Gastrocnemius medialis (tissue), 4 donors: ENCODE results near the gene MAS1.

ENCODE experiments used
- CTCF ChIP-seq, 5 experiments: fragments of 450-650 bp in 3 of 5; fragments of 200-600 bp in 2 of 5; sonication (generic) in 2 of 5; IDR thresholded peaks in 4 of 5; conservative IDR thresholded peaks in 1 of 5; 1 replicate in 4 of 5; 2 replicates in 1 of 5; pipeline ENCODE4 v1.5.1; 2016 to 2019; ENCODE audit warnings: antibody characterized with exemption in 5 of 5, mild to moderate bottlenecking in 3 of 5, moderate library complexity in 3 of 5
- POLR2A ChIP-seq, 2 donors: fragments of 450-650 bp; IDR thresholded peaks; one replicate each; pipeline ENCODE4 v1.6.1; 2017; ENCODE audit warnings: antibody characterized with exemption in 2 of 2, mild to moderate bottlenecking in 2 of 2, moderate library complexity in 2 of 2

DNA sequence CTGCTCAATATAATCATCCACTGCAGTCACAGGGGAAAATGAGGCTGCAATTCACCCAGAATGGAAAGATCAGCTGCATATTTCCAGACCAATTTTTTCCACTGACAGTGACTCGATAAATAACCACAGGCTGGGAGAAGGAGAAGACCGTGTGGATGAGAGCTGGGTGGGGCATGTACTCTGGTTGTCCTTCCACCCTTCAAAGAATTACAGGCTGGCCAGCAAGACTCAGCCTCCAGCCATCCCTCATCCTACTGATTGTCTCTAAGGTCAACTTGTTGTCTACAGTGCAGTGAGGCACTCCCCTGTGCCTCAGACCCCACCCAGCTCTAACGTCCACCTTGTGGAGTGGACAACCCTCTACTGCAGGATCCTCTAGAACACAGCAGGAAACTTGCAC is 14.5 kb upstream of the MAS1 start:
- no peak for TF ChIP-seq CTCF (IDR thresholded peaks at IDR 0.05 in 4 of 5, conservative IDR thresholded peaks at IDR 0.05 in 1 of 5)
- no peak for TF ChIP-seq POLR2A (IDR thresholded peaks at IDR 0.05)
